GM19372 (cell line): ENCODE data around the gene PRKD2.
A peak's percentile ranks its signal among the peaks of the same experiment; 100 is the strongest.

ENCODE experiments used
- ATAC-seq: cut with Tn5 transposase; IDR thresholded peaks from one replicate; pipeline ENCODE4 v1.9.1; 2021; ENCODE audit warnings: mild to moderate bottlenecking, low read depth, moderate library complexity; ENCODE audit not compliant: unreplicated experiment

PRKD2 gene

GRCh38 chr19:46668662-46669061, 48.3 kb downstream of the PRKD2 start:
- no peak for ATAC-seq

GRCh38 chr19:46665072-46665471, 51.8 kb downstream of the PRKD2 start:
- ATAC-seq = no peak

- no peak for ATAC-seq
These were observed 55.0 kb downstream of the PRKD2 start for GRCh38 chr19:46661735-46662592.

- ATAC-seq = peak; percentile 90
These were observed 55.7 kb downstream of the PRKD2 start, which contains the start of gene DACT3 for GRCh38 chr19:46661020-46661731. DACT3 (minus strand) TSS chr19:46661182; CDS start chr19:46661064, 118 bp downstream.

- no peak for ATAC-seq
These were observed 56.3 kb downstream of the PRKD2 start for GRCh38 chr19:46660551-46661019.

GRCh38 chr19:46660008-46660517, 56.9 kb downstream of the PRKD2 start:
- no peak for ATAC-seq

GRCh38 chr19:46659151-46660007, 57.5 kb downstream of the PRKD2 start:
- ATAC-seq = no peak

GRCh38 chr19:46656541-46656940, 60.4 kb downstream of the PRKD2 start:
- no peak for ATAC-seq

GRCh38 chr19:46654621-46655152, 62.2 kb downstream of the PRKD2 start:
- no peak for ATAC-seq

GRCh38 chr19:46650445-46650844, 66.5 kb downstream of the PRKD2 start:
- no peak for ATAC-seq

GRCh38 chr19:46648961-46649960, 67.7 kb downstream of the PRKD2 start:
- ATAC-seq = no peak

GRCh38 chr19:46648060-46648960, 68.6 kb downstream of the PRKD2 start:
- ATAC-seq = no peak

GRCh38 chr19:46646402-46646801, 70.5 kb downstream of the PRKD2 start:
- ATAC-seq = no peak

- ATAC-seq = no peak
These were observed 72.2 kb downstream of the PRKD2 start for GRCh38 chr19:46644720-46645119.

GRCh38 chr19:46640656-46641055, 76.3 kb downstream of the PRKD2 start:
- ATAC-seq = no peak

- no peak for ATAC-seq
These were observed 77.3 kb downstream of the PRKD2 start for GRCh38 chr19:46639358-46640182.

GRCh38 chr19:46637224-46637623, 79.7 kb downstream of the PRKD2 start:
- no peak for ATAC-seq
